IMR-90 (cell line): ENCODE results near the gene WDR17.

ENCODE experiments used
- POLR2A ChIP-seq: IDR thresholded peaks from 2 replicates; pipeline ENCODE4 v1.6.1; 2012; ENCODE audit warnings: mild to moderate bottlenecking, low read depth, low read length
- RAD21 ChIP-seq: IDR thresholded peaks from 2 replicates; pipeline ENCODE4 v1.6.1; 2012; ENCODE audit warnings: low read length, improper control_type of control experiment
- RCOR1 ChIP-seq: IDR thresholded peaks from 2 replicates; pipeline ENCODE4 v1.6.1; 2012; ENCODE audit warnings: mild to moderate bottlenecking, low read length, improper control_type of control experiment; ENCODE audit not compliant: insufficient replicate concordance
- TF ChIP-seq, protein P1 (sequence below): conservative IDR thresholded peaks from 2 replicates; pipeline ENCODE4 v1.5.1; 2012; ENCODE audit warnings: mild to moderate bottlenecking, low read depth, low read length, improper control_type of control experiment
- TF ChIP-seq, protein P2 (sequence below): fragments of 150-350 bp; IDR thresholded peaks from 2 replicates; pipeline ENCODE4 v1.6.1; 2017; ENCODE audit warnings: mild to moderate bottlenecking, antibody characterized with exemption, low read length, low read depth

DNA sequence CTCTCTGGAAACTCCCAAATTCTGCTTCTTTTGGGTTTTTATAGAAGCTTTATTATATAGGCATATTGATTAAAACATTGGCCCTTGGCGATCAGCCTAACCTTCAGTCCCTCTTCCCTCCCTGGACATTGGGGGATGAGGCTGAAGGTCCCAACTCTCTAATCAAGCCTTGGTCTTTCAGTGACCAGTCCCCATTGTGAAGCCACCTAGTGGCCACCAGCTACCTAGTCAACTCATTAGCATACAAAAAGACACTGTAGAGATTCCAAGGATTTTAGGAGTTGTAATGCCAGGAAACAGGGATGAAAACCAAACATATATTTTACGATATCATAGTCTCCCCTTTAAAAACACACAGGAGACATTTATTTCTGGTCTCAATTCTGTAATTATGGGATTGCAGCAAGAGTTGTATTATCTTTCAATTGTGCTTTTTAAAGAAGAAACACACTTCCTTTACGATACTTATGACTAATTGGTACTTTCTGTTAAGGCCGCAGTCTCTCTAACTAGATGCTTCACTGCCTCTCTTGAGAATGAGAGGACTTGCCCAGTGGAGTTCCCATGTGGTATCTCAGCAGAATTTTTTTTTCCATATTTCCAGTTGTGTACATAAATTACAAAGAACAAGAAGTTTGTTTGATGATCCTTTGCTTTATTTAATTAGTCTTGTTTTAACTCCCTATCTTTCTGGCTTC, 58.2 kb downstream of the WDR17 start:
- TF ChIP-seq, protein P1, sequence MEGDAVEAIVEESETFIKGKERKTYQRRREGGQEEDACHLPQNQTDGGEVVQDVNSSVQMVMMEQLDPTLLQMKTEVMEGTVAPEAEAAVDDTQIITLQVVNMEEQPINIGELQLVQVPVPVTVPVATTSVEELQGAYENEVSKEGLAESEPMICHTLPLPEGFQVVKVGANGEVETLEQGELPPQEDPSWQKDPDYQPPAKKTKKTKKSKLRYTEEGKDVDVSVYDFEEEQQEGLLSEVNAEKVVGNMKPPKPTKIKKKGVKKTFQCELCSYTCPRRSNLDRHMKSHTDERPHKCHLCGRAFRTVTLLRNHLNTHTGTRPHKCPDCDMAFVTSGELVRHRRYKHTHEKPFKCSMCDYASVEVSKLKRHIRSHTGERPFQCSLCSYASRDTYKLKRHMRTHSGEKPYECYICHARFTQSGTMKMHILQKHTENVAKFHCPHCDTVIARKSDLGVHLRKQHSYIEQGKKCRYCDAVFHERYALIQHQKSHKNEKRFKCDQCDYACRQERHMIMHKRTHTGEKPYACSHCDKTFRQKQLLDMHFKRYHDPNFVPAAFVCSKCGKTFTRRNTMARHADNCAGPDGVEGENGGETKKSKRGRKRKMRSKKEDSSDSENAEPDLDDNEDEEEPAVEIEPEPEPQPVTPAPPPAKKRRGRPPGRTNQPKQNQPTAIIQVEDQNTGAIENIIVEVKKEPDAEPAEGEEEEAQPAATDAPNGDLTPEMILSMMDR = peak; percentile 41
- TF ChIP-seq RAD21 (peak; percentile 19; the same call in 1 of the 2 replicates), POLR2A (no peak), RCOR1 (no peak)
- TF ChIP-seq, protein P2, sequence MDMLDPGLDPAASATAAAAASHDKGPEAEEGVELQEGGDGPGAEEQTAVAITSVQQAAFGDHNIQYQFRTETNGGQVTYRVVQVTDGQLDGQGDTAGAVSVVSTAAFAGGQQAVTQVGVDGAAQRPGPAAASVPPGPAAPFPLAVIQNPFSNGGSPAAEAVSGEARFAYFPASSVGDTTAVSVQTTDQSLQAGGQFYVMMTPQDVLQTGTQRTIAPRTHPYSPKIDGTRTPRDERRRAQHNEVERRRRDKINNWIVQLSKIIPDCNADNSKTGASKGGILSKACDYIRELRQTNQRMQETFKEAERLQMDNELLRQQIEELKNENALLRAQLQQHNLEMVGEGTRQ = no peak
